A673 (cell line): ENCODE data around the gene LONP2. TPM values are rescaled to one million over a fixed set of nuclear protein-coding genes. Genes with fewer than 3 reads are reported as not detected.

Experiments
- BruUV-seq: library from RNA; stranded (reverse); fragments of 400-500 nt; replicated peaks from 2 replicates; lab custom pipeline; 2021; lab: Mats Ljungman, UMichigan
- CTCF ChIA-PET: fragments of 300-600 bp; sonication (Branson Sonifier 250); formaldehyde crosslinking; loops from one replicate; lab custom pipeline; 2022; ENCODE audit warnings: antibody characterized with exemption; lab: Charles Lee
- POLR2A ChIA-PET: fragments of 300-600 bp; sonication (Branson Sonifier 250); formaldehyde crosslinking; loops from one replicate; lab custom pipeline; 2022; ENCODE audit warnings: antibody characterized with exemption; ENCODE audit not compliant: low non-redundant PET; lab: Charles Lee
- DNase-seq: peaks from one replicate; pipeline ENCODE4 v3.0.0-alpha.2; 2015; ENCODE audit warnings: low spot score
- H3K27ac ChIP-seq: fragments of 200-600 bp; sonication (generic); 2 replicates; pipeline ENCODE4 v1.5.1; 2016; ENCODE audit warnings: mixed run types, low read depth, mild to moderate bottlenecking, mixed read lengths, antibody characterized with exemption, low read length; ENCODE audit not compliant: poor library complexity, severe bottlenecking
- H3K27me3 ChIP-seq: fragments of 200-600 bp; sonication (generic); replicated peaks from 2 replicates; pipeline ENCODE4 v1.6.1; 2017; ENCODE audit warnings: mixed run types, low read depth, mild to moderate bottlenecking, mixed read lengths, antibody characterized with exemption, low read length; ENCODE audit not compliant: insufficient read depth, poor library complexity
- H3K36me3 ChIP-seq: fragments of 200-600 bp; sonication (generic); 2 replicates; pipeline ENCODE4 v1.6.1; 2016; ENCODE audit warnings: mixed run types, mild to moderate bottlenecking, mixed read lengths, antibody characterized with exemption, low read length; ENCODE audit not compliant: insufficient read depth, poor library complexity, severe bottlenecking
- H3K4me1 ChIP-seq: fragments of 200-600 bp; sonication (generic); 2 replicates; pipeline ENCODE4 v1.6.1; 2017; ENCODE audit warnings: mixed run types, mild to moderate bottlenecking, mixed read lengths, antibody characterized with exemption, low read length; ENCODE audit not compliant: insufficient read depth, poor library complexity, severe bottlenecking
- H3K4me3 ChIP-seq: fragments of 200-600 bp; sonication (generic); 2 replicates; pipeline ENCODE4 v1.5.1; 2016; ENCODE audit warnings: low read depth, mixed run types, mild to moderate bottlenecking, mixed read lengths, low read length; ENCODE audit not compliant: poor library complexity, severe bottlenecking
- H3K9me3 ChIP-seq: fragments of 200-600 bp; sonication (generic); 2 replicates; pipeline ENCODE4 v1.6.1; 2016; ENCODE audit warnings: mixed run types, low read depth, mild to moderate bottlenecking, mixed read lengths, antibody characterized with exemption, low read length; ENCODE audit not compliant: poor library complexity, severe bottlenecking
- EZH2 ChIP-seq: fragments of 200-600 bp; sonication (generic); IDR thresholded peaks from 2 replicates; pipeline ENCODE4 v1.6.1; 2017; ENCODE audit warnings: borderline replicate concordance, low read depth, mild to moderate bottlenecking, mixed read lengths, antibody characterized with exemption, low read length; ENCODE audit not compliant: poor library complexity, severe bottlenecking
- intact Hi-C: fragments of 100-400 bp; cut with micrococcal nuclease; formaldehyde crosslinking; loops from one replicate; pipeline ENCODE4 v1.10.0; 2022; ENCODE audit not compliant: unreplicated experiment
- total RNA-seq: library from RNA; stranded (reverse); gene quantifications from 2 replicates; pipeline ENCODE4 v1.2.3, GENCODE V29; 2021
- TF ChIP-seq, protein P1 (sequence below): fragments of 300-800, 200-600 bp; sonication (generic); conservative IDR thresholded peaks from 2 replicates; pipeline ENCODE4 v1.5.1; 2017; ENCODE audit warnings: low read depth, mild to moderate bottlenecking, antibody characterized with exemption, low read length, moderate library complexity, mixed read lengths

The LONP2 gene
- total RNA-seq, 1 experiment from 2014 or later: 48.8 TPM

DNA sequence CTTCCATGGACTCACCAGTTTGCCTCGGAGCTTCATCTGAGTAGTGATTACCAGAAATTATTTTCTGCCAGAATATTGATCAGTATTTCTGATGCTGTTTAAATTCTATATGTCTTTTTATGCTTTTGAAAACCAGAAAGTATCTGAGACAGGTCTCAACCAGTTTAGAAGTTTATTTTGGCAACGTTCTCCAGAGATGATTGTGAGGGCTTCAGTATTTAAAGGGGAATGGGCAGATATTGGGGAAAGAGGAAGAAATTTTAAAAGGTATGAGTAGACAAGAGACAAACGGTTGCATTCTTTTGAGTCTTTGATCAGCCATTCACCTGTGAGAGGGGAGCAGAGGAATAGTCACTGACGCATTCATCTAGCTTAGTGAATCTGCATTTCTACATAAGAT, 47.7 kb downstream of the LONP2 start:
- ChIA-PET CTCF (no interaction called here), POLR2A (no interaction called here)
- no peak overlapping the region for H3K4me3 ChIP-seq
- TF ChIP-seq, protein P1, sequence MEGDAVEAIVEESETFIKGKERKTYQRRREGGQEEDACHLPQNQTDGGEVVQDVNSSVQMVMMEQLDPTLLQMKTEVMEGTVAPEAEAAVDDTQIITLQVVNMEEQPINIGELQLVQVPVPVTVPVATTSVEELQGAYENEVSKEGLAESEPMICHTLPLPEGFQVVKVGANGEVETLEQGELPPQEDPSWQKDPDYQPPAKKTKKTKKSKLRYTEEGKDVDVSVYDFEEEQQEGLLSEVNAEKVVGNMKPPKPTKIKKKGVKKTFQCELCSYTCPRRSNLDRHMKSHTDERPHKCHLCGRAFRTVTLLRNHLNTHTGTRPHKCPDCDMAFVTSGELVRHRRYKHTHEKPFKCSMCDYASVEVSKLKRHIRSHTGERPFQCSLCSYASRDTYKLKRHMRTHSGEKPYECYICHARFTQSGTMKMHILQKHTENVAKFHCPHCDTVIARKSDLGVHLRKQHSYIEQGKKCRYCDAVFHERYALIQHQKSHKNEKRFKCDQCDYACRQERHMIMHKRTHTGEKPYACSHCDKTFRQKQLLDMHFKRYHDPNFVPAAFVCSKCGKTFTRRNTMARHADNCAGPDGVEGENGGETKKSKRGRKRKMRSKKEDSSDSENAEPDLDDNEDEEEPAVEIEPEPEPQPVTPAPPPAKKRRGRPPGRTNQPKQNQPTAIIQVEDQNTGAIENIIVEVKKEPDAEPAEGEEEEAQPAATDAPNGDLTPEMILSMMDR: no peak
- TF ChIP-seq EZH2: no peak
- intact Hi-C loops: no loop called here
- H3K36me3 ChIP-seq: peaks cover 20% of the 10 kb centered on the region
- BruUV-seq: no TSS peak
- no peaks in the 10 kb centered on the region for H3K4me1 ChIP-seq
- no peak for DNase-seq
- H3K9me3 ChIP-seq: peaks cover 9% of the 10 kb centered on the region
- H3K27ac ChIP-seq: no peak overlapping the region
- H3K27me3 ChIP-seq: no peaks in the 10 kb centered on the region

DNA sequence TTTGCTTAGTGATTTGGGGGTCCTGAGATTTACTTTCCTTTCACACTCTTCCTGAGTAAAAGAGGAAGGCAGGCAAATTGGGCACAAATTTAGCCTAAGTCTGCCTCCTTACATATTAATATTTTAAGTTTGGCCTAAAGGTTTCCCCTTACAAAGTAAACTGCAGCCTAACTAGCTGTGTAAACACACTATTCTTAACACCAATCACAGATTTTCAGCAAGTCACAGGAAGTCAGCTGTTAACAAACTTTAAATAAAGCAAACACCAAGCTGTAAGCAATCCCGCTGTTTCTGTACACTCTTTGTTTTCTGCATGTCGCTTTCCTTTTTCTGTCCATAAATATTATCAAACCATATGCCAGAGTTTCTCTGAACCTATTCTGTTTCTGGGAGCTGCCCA, 48.4 kb downstream of the LONP2 start:
- ChIA-PET CTCF (no interaction called here), POLR2A (no interaction called here)
- no peak for DNase-seq
- no peak for TF ChIP-seq EZH2
- TF ChIP-seq, protein P1: no peak
- Histone ChIP-seq H3K4me3 (no peak overlapping the region), H3K4me1 (no peaks in the 10 kb centered on the region), H3K9me3 (peaks cover 3% of the 10 kb centered on the region), H3K27ac (no peak overlapping the region), H3K27me3 (no peaks in the 10 kb centered on the region), H3K36me3 (peaks cover 17% of the 10 kb centered on the region)
- BruUV-seq: no TSS peak
- intact Hi-C loops: no loop called here

- ChIA-PET CTCF (no interaction called here), POLR2A (no interaction called here)
- Histone ChIP-seq H3K4me3 (no peak overlapping the region), H3K27me3 (no peaks in the 10 kb centered on the region), H3K27ac (no peak overlapping the region), H3K4me1 (peaks cover 7% of the 10 kb centered on the region), H3K9me3 (no peaks in the 10 kb centered on the region), H3K36me3 (peaks cover 17% of the 10 kb centered on the region)
- intact Hi-C loops: no loop called here
- TF ChIP-seq EZH2: no peak
- TF ChIP-seq, protein P1: no peak
- BruUV-seq: no TSS peak
- DNase-seq: no peak
Observed at GRCh38 chr16:48294724-48295123, 50.6 kb downstream of the LONP2 start.
